ENCODE results near the gene RHOV.
"Not testable (repeated sequence)": the region's sequence is repeated elsewhere in the genome, so short reads cannot be mapped to it uniquely, and the experiment has no call there.

The RHOV gene

DNA sequence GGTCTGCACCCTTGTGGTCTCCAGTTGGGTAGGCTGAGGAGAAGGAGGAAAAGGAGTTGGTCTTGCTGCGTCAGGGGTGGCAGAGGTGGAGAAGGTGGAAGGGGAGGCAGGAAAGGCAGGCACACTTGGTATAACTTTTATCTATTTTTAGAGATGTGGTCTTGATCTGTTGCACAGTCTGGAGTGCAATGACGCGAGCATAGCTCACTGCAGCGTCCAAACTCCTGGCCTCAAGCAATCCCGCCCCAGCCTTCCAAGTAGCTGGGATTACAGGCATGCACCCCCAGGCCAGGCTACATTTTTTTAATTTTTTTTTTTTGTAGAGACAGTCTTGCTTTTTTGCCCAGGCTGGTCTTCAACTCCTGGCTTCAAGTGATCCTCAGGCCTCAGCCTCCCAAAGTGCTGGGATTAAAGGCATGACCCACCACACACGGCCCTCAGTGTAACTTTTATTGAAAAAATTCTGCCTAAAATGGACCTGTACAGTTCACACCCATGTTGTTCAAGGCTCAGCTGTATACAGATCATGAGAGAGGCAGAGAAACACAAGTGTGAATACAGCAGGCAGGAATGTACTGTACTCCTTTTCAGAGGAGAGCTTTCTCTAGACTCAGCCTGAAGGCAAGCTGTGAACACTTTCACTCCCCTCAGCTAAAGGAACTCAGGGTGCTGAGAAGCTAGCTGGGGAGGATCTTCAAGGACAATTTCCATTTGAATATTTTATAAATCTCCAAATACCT lies 2.1 kb upstream of the RHOV start:
- TF ChIP-seq POLR2A (IDR thresholded peaks at IDR 0.05; ENCODE audit: low read length) (no peak), GATA1 (IDR thresholded peaks at IDR 0.05; ENCODE audit: low read depth, low read length) (no peak)
- no peak for DNase-seq

DNA sequence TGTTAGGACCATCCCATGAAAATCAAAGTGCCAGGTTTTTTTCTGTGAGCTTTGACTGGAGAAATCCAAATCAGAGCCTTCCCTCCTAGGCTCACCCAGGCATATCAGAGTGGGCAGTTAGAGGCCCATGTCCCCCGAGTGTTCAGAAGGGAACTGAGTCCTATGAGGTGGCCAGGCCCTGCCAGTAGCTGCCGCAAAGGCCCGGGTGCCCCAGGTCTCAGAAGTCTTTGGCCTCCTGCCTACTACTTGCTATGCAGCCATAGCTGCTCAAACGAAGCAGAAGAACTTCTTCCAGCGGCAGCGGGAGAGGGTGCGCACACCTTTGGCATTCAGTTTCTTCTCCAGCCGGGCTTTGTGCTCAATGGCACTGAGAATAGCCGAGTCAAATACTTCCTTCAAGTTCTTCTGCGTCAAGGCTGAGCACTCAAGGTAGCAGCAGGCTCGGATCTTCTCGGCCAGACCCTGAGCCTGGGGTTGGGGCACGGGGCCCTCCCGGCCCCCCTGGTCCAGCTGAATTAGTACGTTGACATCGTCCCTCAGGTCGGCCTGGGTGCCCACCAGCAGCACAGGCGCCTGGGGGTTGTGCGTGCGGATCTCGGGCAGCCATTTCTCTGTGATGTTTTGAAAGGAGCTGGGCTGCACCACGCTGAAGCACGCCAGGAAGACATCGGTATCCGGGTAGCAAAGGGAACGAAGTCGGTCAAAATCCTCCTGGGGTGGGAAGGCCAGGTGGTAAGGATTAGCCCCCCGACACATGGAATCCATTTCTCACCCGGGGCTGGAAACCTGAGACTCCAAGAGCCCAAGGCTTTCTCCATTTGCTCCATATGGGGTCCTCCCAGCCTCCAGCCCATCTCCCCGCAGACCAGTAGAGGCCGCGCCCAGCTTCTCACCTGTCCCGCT lies 992 bp downstream of the RHOV start:
- TF ChIP-seq GATA1 (IDR thresholded peaks at IDR 0.05; ENCODE audit: low read depth, low read length) (no peak), POLR2A (IDR thresholded peaks at IDR 0.05; ENCODE audit: low read length) (no peak)
- DNase-seq: no peak

DNA sequence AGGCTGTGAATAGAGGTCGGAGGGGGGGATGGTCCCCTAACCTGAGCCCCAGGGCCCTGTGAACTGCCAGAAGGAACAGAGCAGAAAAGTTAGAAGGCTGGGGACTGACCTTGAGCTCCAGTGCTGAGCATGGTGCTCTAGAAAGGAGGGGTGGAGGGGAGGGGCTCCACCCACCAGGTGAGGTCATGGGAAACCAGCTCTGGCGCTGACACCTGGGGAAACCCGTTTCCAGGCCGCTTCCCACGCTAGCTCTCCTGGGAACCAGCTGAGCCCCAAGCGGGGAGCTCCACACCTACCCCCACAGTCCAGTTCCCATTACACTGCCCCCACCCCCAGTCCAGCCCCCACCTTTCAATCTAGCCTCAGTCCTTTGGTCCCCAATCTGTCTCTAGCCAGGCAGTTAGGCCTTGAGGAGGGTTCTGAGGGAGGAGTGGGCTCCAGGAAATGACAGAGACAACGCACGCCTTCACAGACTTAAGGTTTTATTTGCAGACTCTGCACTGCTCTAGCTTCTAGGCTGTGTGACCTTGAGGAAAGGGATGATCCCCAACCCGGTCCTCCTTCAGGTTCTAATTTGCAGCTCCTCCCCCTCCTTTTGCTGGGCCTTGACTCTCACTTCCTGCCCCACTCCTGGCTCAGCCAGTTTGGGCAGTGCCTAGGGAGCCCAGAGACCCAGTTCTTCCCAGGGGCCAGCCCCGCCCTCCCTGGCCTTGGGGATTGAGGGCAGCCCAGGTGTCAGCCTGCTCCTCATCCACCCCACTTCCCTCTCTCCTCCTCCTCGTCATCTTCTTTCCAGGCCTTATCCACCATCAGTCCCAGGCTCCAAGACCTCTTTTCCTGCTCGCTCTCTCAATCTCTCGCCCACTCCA lies 2.1 kb downstream of the RHOV start:
- TF ChIP-seq POLR2A (IDR thresholded peaks at IDR 0.05; ENCODE audit: low read length) (no peak), GATA1 (IDR thresholded peaks at IDR 0.05; ENCODE audit: low read depth, low read length) (no peak)
- no peak for DNase-seq

DNA sequence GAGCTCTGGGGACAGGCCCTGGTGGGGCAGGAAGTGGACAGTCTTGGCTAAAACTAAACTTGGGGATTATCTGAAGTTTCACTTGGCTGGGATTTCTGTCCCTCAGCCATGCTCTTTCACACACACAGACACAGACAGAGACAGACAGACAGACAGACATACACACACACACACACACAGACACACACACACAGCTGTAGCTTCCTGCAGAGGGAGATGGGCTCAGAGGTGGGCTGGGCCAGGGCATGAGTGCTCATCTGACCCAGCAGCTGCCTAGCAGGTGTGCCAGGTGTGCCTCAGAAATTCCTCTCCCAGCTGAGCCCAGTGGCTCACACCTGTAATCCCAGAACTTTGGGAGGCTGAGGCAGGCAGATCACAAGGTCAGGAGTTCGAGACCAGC lies 3.3 kb downstream of the RHOV start:
- TF ChIP-seq GATA1 (IDR thresholded peaks at IDR 0.05; ENCODE audit: low read depth, low read length) (no peak), POLR2A (IDR thresholded peaks at IDR 0.05; ENCODE audit: low read length) (no peak)
- DNase-seq: no peak

DNA sequence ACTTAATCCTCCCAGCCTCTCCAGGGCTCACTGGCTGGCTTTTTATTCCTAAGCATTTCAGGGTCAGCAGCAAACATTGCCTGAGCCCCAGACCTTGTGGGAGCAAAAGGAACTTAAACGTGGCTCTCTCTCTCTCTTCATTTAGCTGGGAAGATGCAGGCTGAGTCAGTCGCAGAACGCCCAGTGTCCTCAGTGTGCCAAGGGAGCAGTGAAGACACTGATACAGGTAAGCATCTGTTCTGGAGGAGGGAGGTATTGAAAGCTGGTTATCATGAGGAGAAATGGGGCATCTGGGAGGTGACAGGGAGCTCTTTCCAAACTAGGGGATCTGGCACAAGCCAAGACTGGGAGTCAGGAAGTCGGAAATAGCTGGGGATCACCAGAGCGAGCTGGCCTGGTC lies 4.3 kb downstream of the RHOV start:
- DNase-seq: no peak
- TF ChIP-seq POLR2A (IDR thresholded peaks at IDR 0.05; ENCODE audit: low read length): no peak
- TF ChIP-seq GATA1 (IDR thresholded peaks at IDR 0.05; ENCODE audit: low read depth, low read length): no peak

DNA sequence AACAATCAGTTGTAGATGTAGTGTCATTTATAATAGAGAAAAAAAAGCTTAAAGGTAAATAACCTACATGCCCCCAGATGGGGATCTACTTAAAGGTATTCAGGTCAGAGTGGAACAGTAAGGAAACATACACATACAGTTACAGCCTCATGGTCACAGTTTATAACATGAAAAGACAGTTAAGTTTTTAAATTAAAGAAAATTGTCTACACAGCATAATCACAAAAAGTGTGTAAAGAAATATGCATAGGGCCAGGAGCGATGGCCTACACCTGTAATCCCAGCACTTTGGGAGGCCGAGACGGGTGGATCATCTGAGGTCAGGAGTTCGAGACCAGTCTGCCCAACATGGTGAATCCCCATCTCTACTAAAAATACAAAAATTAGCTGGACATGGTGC lies 6.8 kb downstream of the RHOV start:
- DNase-seq: no peak
- TF ChIP-seq POLR2A (IDR thresholded peaks at IDR 0.05; ENCODE audit: low read length) (no peak), GATA1 (IDR thresholded peaks at IDR 0.05; ENCODE audit: low read depth, low read length) (no peak)

DNA sequence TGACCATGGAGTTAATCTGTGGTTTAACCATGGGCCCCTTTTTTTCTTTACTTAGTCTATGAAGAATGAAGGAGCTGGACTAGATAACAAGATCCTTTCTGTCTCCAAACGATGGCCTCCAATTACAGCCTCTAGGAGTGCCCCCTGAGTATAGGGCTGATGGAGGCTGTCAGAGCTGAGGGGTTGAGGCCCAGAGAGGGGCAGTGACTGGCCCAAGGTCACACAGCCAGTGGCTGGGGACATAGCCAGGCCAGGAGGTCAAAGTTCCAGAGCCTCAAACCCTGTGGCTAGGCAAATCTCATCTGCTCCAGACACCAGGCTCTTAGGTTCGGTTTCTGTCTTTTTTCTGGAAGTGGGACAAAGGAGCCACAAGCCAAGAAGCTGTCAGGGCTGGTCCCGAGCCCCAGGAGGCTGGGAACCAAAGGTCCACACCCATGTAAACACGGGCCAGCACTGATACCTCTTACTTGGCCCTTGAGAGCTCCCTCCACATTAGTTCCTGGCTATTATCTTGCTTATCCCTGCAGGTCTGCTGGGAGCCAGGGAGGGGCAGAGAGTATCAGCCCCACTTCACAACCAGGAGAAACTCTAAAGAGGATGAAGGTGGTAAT lies 10.3 kb downstream of the RHOV start:
- no peak for DNase-seq
- no peak for TF ChIP-seq GATA1 (IDR thresholded peaks at IDR 0.05; ENCODE audit: low read depth, low read length)
- TF ChIP-seq POLR2A (IDR thresholded peaks at IDR 0.05; ENCODE audit: low read length): no peak

DNA sequence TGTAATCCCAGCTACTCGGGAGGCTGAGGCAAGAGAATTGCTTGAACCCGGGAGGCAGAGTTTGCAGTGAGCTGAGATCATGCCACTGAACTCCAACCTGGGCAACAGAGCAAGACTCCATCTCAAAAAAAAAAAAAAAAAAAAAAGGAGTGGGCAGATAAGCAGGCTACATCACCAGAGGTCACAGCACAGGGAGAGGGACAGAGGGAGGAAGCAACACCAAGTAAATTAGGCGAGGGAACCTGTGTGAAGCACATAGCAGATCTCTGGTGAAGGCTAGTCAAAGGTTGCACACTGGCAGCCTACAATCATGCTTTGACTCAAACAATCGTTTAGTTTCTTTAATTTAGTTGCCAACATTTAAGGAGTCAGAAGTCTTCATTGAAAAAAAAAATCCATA lies 12.9 kb downstream of the RHOV start:
- not testable (repeated sequence) for DNase-seq

DNA sequence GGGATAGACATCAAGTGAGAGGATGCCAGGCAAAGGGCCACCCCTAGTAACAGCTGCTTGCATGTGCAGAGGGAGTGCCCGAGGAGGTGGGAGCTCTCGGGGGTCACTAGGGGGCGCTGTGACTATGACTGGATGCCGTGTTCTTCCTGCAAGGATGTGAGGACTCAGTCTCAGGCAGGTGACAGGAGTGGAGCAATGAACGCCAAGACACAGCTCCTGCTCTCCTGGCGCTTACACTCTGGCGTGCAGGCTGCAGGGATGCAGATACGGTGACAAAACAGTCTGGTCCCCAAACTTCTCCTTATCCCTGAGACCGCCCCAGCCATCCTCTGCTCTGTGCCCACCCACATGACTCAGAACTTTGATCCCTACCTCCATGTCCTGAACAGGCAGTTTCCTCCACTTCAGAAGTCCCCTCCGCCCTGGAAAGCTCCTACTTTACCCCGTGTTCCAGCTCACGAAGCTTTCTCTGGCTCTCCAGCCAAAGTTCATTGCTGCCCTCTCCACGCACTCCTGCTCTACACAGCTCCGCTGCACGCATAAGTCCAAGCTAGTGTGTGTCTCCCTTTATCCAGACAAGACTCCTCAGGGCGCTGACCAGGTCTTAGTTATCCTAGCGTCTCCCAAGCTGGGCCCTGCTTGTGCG lies 14.7 kb downstream of the RHOV start:
- DNase-seq: peak; percentile 83 to 90
- TF ChIP-seq POLR2A (IDR thresholded peaks at IDR 0.05; ENCODE audit: low read length) (no peak), GATA1 (IDR thresholded peaks at IDR 0.05; ENCODE audit: low read depth, low read length) (no peak)

DNA sequence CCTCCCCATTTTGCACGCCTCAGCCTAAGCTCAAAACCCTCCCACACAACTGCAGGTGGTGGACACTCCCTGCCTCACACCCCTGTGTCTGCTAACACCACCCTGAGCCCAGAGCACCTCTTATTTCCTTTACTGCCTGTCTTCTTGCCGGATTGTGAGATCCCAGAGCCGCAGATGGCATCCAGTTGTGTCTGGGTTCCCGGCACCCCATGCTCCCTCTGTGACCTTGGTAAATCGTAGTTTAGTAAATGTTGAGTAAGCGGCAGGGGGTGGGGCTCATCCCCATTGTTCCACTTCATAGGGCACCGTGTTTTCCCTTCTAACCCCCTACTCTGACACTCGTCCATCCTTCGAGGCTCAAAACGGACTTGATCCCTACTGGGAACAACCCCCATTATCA lies 15.3 kb downstream of the RHOV start:
- TF ChIP-seq GATA1 (IDR thresholded peaks at IDR 0.05; ENCODE audit: low read depth, low read length) (no peak), POLR2A (IDR thresholded peaks at IDR 0.05; ENCODE audit: low read length) (no peak)
- DNase-seq: no peak

DNA sequence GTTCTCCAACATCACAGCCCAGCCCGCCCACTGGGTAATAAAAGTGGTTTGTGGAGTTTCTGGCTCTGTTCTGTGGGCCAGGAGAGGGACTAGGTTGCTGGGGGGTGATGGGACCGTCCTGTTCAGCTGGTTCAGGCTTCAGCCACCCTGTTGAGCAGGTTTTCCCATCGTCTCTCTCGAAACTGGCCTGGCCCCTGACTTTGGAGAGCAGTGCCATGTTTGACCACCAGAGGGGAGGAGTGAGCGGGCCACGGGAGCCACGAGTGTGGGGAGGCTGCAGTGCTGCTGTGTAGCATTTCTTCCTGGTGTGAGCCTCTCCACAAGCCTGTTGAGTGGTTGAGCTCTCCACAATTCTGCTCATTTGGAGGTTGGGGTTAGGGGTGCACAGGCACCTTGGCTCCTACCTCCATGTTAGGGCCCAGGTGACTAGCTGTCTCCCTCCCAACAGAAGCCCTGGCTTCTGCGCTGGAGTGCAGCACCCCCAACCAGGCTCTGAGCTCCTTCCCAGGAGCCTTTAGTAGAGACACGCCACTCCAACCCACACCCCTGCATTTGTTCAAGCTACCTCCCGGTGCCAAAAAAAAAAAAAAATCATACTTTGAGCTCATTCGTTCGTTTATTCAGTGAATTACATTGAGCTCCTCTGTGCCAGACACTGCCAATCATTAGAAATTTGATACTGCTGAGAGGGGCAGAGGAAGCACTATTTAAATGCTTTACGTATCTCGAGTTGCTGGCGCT lies 16.3 kb downstream of the RHOV start:
- peak; percentile 72 to 83 for DNase-seq
- TF ChIP-seq POLR2A (IDR thresholded peaks at IDR 0.05; ENCODE audit: low read length) (no peak), GATA1 (IDR thresholded peaks at IDR 0.05; ENCODE audit: low read depth, low read length) (no peak)

DNA sequence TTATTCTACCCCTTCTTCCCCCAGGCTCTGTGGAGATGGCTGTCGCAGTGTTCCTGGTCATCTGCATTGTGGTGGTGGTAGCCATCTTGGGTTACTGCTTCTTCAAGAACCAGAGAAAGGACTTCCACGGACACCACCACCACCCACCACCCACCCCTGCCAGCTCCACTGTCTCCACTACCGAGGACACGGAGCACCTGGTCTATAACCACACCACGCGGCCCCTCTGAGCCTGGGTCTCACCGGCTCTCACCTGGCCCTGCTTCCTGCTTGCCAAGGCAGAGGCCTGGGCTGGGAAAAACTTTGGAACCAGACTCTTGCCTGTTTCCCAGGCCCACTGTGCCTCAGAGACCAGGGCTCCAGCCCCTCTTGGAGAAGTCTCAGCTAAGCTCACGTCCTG lies 17.3 kb downstream of the RHOV start:
- DNase-seq: no peak
- TF ChIP-seq GATA1 (IDR thresholded peaks at IDR 0.05; ENCODE audit: low read depth, low read length): no peak
- TF ChIP-seq POLR2A (IDR thresholded peaks at IDR 0.05; ENCODE audit: low read length): no peak
